ENCODE measurements around the gene BEST3.

GRCh38 chr12:69714542-69714941 is 15.4 kb upstream of the BEST3 start:
- TF ChIP-seq CTCF (IDR thresholded peaks at IDR 0.05), result no peak
- no peak for TF ChIP-seq POLR2A (IDR thresholded peaks at IDR 0.05)
